CD4-positive, alpha-beta T cell treated with Interleukin-12 subunit alpha and Interleukin-12 subunit beta, for 1 hour (primary cell): Measurements from ENCODE around the gene CFAP52.
"Not testable (repeated sequence)": the region's sequence is repeated elsewhere in the genome, so short reads cannot be mapped to it uniquely, and the experiment has no call there.

ENCODE experiments used
- DNase-seq: peaks from one replicate; pipeline ENCODE4 v3.0.0-alpha.2; 2020

Gene CFAP52

GRCh38 chr17:9647014-9647413, 70.6 kb downstream of the CFAP52 start:
- DNase-seq: no peak

- no peak for DNase-seq
These were observed 72.2 kb downstream of the CFAP52 start for GRCh38 chr17:9648521-9649110.

GRCh38 chr17:9658593-9659211, 82.3 kb downstream of the CFAP52 start:
- no peak for DNase-seq

- no peak for DNase-seq
These were observed 84.6 kb downstream of the CFAP52 start for GRCh38 chr17:9661027-9661426.

DNA sequence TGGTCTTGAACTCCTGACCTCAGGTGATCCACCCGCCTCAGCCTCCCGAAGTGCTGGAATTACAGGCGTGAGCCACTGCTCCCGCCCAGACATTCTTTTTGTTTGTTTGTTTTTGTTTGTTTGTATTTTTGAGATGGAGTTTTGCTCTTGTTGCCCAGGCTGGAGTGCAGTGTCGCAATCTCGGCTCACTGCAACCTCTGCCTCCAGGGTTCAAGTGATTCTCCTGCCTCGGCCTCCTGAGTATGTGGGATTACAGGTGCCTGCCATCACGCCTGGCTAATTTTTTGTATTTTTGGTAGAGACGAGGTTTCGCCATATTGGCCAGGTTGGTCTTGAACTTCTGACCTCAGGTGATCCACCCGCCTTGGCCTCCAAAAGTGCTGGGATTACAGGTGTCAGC, 87.1 kb downstream of the CFAP52 start:
- DNase-seq: not testable (repeated sequence)

DNA sequence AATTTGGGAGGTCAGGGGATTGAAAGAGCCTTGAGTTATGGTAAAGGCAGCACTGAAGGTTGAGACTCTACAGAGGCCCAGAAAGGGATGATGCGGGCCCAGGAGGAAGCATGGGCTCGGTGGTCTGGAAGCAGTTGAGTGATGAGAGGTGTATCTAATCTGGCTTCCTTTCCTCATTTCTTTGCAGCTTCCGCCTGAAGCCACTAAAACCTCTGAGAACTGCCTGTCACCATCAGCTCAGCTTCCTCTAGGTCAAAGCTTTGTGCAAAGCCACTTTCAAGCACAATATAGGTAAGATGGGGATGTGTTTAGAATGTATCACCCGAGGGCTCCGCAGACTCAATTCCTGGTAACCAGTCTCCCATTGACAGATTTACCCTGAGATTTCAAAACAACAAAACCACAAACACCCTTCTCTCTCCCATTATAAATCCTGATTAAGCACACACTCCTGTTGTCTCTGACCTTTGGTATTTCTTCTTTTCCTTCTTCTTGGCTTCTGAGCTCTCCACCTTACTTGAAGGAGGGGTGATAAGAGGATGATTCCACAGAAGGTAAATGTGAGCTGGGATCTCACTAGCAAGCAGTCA, 90.1 kb downstream of the CFAP52 start:
- no peak for DNase-seq

DNA sequence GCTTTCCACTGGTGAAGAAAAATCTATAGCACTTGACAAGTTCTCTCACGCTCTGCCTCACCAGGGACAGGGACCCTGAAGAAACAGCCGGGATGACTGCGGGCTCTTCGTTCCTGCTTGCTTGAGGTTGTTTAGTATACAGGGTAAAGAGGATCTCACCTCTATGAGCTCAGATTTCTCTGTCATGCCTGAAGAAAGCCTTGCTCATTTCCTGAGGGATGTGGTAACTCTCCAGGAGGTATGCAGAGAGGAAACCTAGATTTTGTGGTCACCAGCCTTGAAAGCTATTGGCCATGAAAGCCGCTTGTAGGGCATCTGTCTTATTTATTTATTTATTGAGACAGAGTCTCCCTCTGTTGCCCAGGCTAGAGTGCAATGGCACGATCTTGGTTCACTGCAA, 92.1 kb downstream of the CFAP52 start:
- no peak for DNase-seq

DNA sequence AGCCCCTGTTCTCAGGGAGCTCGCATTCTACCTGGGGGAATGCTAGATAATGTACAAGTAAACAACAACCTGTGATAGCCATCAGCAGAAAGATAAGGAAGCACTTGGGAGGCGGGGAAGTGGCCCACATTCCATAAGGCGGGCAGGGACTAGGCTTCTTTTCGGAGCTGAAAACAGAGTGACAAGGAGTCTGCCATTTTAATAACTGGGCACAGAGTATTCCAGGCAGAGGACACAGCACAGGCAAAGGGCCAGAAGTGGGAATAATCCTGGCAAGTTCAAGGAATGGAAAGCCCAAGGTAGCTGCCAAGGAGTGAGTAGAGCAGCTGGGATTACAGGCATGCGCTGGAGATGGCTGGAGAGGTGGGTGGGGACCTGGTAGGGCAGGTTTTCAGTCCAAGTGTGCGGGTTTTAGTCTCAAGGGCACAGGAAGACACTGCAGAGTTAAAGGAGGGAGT, 93.1 kb downstream of the CFAP52 start:
- no peak for DNase-seq

DNA sequence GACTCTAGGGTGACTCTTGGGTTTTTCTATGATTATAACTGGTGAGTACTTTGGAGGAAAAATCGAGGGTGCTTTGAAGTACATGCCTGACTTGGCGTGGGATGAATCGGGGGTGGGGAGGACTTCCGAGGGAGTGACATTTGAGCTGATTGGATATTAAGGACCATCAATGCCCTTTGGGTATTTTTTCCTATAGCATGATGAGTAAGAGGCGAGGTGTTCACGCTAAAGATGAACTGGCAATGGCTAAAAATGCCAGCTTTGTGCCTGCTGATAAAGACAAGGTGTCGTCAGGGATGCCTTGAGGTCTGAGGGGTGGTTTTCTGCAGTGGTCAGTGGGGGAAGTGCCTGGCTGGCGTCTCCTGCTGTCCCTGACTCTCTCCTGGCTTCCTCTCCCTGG, 94.2 kb downstream of the CFAP52 start:
- DNase-seq: no peak

GRCh38 chr17:9671559-9671958, 95.1 kb downstream of the CFAP52 start:
- DNase-seq: no peak

- DNase-seq: no peak
These were observed 95.8 kb downstream of the CFAP52 start for GRCh38 chr17:9672266-9672665.

DNA sequence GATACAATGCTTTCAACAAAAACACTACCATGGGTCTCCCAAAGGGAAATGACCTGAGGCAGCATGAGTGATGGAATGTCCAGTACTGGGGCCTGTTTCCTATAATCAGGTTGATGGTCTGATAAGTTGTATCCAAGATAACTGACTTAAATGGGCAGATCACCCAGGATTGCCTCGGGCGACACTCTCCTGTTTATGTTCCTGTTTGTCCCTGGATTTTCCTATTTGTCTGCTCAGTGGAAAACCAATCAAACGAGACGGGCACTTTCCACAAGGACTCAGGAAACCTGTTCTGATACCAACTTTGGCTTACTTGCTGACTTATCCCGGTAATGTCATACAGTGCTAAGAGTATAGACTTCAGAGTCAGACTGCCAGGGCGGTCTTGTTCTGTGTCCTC, 96.2 kb downstream of the CFAP52 start:
- DNase-seq: no peak

- no peak for DNase-seq
These were observed 99.6 kb downstream of the CFAP52 start for GRCh38 chr17:9676084-9676483.

DNA sequence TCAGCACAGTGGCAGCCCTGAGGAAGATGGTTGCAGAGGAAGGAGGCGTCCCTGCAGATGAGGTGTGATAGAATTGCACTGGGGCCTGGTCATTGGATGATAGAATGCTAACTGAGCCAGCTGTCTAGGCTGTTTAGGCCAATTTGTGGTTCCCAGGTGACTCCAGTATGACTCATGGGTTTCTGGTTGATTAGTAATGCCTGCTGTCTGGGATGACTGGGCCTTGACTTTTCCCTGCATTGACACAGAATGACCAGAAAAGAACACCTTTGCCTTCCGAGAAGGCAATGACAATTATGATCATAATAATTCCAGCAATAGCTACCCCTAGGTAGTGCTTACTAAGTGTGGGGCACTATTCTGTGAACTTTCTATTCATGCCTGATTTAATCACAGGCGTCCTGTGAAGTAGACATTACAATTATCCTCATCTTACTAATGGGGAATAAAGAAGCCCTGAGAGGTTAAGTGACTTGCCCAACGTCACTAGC, 100.4 kb downstream of the CFAP52 start:
- no peak for DNase-seq

- DNase-seq: no peak
These were observed 101.0 kb downstream of the CFAP52 start for GRCh38 chr17:9677411-9677810.

DNA sequence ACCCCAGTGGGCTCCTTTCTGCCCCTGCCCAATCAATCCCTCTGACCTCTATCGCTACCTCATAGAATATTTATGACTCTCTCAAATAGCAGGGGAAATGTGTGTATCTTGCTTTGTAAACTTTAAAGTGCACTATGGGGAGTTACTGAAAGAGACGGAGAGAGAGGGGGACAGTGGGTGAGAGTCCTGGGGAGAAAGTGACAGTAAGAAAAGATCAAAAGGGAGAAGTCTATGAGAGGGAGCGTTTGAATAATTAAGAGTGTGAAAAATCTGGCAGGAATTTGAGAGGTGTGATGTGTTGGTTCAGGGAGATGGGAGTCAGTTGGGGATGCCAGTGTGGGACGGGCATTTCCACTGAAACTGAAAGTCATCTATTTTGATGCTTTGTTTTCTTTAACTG, 101.5 kb downstream of the CFAP52 start:
- DNase-seq: no peak

GRCh38 chr17:9684955-9685621, 108.6 kb downstream of the CFAP52 start:
- DNase-seq: no peak
